DMS53 (cell line): ENCODE data around the gene OTC.
A peak's percentile ranks its signal among the peaks of the same experiment; 100 is the strongest.

Experiments used
- DNase-seq: peaks from one replicate; lab custom pipeline; 2025; lab: John Stamatoyannopoulos, UW

Gene OTC

DNA sequence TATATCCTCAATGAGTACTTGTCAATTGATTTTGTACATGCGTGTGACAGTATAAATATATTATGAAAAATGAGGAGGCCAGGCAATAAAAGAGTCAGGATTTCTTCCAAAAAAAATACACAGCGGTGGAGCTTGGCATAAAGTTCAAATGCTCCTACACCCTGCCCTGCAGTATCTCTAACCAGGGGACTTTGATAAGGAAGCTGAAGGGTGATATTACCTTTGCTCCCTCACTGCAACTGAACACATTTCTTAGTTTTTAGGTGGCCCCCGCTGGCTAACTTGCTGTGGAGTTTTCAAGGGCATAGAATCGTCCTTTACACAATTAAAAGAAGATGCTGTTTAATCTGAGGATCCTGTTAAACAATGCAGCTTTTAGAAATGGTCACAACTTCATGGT lies at the start of gene OTC:
TSS of gene OTC (plus strand) at position 243 of the 400 bp plus-strand sequence. CDS start at position 336, 93 bp downstream.
- no peak for DNase-seq

DNA sequence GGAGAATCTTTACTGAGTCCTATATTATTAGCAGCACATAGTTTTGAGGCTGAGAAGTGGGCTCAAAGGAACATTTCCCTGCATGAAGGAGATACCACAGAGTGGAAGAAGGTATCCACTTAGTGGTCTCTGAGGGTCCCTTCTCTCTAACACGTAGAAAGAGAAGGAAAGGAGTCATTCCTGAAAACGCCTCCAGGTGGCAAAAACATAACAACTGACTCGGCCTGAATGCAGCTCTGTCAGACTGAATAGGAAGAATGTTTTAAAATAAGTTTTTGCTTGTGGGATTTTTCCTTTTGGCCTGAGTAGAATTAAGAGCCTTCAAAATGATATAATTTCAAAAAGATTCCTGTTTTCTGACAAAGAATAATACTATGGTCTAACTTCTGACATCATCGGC lies 48.4 kb upstream of the OTC start:
- DNase-seq = peak; percentile 8

- no peak for DNase-seq
These were observed 46.4 kb upstream of the OTC start for GRCh38 chrX:38305971-38306370.

- DNase-seq = no peak
These were observed 40.7 kb upstream of the OTC start for GRCh38 chrX:38311743-38312142.

- no peak for DNase-seq
These were observed 40.0 kb upstream of the OTC start for GRCh38 chrX:38312436-38312835.

GRCh38 chrX:38313190-38313589 lies 39.2 kb upstream of the OTC start:
- DNase-seq = no peak

- no peak for DNase-seq
These were observed 37.2 kb upstream of the OTC start for GRCh38 chrX:38315186-38315585.

- no peak for DNase-seq
These were observed 34.2 kb upstream of the OTC start for GRCh38 chrX:38318196-38318595.

- no peak for DNase-seq
These were observed 33.8 kb upstream of the OTC start for GRCh38 chrX:38318606-38319005.

DNA sequence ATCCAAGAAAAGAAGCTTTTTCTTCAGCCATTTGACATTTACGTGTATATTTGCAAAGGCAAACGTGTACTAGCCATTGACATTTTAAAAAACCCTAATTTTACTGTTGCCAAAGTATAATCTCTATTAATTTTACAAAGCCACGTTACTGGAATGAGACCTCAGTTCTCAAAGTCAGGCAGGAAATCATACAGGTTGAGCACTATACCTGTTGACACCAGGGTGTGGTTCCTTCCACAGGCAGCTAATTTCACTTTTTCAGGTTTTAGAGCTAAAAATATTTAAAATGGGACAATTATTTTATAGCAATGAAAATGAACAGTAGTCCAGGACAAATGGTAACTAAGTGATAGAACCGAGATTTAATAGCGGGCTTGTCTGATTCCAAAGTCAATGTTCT lies 31.6 kb upstream of the OTC start:
- no peak for DNase-seq

DNA sequence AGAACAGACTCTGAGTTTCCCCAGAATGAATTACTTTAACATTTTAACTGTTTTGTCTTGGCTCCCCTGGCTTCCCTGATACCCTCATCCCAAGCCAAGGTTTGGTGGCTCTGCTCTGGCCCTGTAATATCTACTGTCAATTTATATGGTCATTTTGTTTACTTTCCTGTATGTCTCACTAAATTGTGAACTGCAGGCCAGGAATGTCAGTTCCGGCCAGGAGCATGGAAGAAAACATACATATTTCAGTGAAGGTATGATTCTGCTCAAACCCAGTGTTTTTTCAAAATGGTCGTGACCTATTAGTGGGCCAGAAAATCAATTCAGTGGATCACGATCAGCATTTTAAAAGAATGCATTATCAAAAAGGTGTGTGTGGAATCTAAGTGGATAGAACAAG lies 26.3 kb upstream of the OTC start:
- no peak for DNase-seq

DNA sequence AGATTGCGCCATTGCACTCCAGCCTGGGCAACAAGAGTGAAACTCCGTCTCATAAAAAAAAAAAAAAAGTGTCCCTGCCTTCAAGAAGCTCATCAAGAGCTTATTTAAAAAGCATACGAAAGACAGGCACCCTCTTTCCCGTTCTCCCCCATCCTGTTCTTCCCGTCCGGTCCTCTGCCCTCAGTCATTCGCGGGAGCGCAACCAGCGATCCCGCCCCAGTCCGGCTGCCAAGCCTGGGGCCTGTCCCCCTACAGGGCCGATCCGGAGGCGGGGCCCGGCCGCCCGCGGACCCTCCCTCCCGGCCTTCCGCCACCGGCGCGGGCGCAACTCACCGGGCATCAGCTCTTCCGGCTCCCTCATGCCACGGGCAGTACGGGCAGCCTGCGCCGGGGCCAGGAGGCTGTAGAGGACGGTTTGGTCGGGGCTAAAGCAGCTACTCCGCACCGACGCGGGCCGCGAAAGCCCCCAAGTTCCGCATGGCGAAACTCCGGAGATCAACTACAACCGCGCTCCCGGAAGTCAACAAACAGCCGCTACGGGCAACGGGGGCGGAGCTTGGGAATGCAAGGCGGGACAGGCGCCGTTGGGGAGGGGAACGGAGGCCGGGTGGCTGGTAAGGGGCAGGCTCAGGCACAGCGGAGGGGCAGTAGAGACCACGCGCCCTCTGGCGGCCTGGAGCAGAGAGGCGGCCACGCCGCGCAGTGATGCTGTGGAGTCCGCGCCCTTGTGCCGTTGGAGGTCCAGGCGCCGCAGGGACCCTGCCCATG lies 25.2 kb upstream of the OTC start, which contains the start of gene RPGR:
TSS of gene RPGR (minus strand) at position 503 of the 768 bp plus-strand sequence. CDS start at position 361, 142 bp downstream.
- DNase-seq = peak; percentile 96

DNA sequence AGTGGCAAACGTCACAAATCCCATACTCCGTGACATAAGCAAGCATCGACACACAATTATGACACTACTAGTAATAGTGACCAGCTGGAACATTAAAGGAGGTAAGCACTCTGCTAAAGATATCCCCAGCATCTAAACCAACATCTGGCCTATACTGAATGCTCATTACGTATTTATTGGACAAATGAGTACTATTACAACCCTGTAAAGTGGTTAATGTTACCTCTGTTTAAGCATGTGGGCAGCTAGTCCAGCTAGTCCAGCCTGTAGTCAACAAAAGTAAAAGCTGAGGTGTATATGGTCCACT lies 24.7 kb upstream of the OTC start:
- DNase-seq = no peak

DNA sequence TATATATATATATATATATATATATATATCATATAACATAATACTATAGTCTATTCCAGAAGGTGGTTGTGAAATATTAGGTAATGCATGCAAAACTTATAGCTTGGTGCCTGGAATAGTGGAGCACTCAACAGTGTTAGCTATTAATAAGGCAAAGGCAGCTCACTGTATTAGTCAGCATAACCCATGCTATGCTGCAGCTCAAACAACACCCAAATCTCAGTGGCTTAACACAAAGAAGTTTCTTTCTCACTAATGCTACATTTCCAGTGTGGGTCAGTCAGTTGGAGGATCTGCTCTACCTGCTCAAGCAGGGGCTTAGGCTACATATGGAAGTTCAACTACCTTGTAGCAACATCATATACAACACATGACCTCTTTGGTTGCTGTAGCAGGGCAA lies 19.9 kb upstream of the OTC start:
- DNase-seq = no peak

DNA sequence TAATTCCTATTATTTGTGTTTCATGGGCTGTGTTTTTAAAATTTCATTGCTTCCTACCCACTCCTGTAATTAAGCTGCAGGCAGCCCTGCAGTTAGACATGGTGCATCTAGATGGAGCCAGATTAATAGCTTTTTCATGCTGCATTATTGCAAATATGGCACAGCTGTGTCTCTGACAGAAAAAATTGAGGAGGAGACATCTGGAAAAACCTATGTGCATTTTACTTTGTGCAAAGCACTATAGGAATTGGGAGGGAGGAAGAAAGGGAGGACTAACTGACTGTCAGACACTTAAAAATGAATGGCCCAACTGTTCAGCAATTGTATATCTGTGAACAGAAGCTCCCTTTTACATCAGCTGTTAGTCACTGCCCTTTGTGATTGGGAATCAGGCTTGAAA lies 17.0 kb upstream of the OTC start:
- peak; percentile 15 for DNase-seq

DNA sequence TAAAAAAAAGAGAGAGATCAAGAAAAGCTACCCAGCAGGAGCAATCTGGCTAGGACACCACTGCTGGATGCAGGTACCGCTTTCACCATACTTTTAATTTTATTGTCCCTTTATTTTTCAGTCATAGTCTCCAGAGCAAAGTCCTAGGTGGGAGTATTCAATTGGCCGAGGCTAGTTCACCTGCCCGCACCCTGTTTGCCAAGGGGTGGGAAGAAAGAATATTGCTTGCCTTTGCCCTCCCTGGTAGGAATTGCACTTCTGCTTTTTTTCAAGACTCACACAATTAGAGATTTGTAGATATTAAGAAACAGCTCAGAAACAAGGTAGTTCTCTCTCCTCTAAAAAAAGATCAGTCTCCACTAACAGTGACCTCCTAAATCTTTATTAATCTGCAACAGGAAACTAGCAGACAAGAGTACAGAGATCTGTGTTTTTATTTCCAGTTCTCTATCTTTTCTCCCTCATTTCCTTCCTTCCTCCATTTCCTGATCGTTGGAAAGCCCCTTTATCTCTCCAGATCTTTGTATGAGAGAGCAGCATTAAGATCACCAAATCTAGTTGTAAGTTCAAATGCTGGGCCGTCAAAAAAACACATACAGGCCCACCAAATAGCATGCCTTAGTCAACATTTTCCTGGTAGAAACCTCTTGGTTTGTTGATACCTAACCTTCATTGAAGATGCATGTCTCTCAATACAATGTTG lies 15.7 kb upstream of the OTC start:
- no peak for DNase-seq

DNA sequence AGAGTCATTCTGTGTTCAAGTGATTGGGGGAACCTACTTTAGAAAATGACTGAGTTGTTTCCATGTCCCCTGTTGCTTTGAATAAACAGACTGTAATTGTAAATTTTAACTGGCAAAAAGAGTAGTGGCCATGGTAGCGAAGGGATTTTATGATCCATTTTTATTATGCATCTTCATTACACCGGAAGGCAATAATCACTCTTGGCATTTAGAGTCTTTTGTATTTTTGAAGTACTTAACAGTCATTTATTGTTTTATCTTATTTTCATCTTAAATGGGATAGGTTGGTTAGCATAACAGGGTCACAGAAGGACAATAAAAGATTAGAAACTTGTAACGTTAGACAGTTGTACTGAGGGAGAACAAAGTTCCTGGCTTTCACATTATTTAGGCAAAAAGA lies 11.0 kb upstream of the OTC start:
- DNase-seq = no peak

GRCh38 chrX:38342853-38343778 lies 9.3 kb upstream of the OTC start:
- DNase-seq = peak; percentile 49

- peak; percentile 3 for DNase-seq
These were observed 6.3 kb upstream of the OTC start for GRCh38 chrX:38346150-38346549.

GRCh38 chrX:38347136-38347535 lies 5.3 kb upstream of the OTC start:
- peak; percentile 18 for DNase-seq

GRCh38 chrX:38351346-38351745 lies 1.1 kb upstream of the OTC start:
- DNase-seq = no peak

GRCh38 chrX:38356401-38356800 lies 4.0 kb downstream of the OTC start:
- no peak for DNase-seq
